ENCODE measurements around the gene FBXW7.

FBXW7 gene

DNA sequence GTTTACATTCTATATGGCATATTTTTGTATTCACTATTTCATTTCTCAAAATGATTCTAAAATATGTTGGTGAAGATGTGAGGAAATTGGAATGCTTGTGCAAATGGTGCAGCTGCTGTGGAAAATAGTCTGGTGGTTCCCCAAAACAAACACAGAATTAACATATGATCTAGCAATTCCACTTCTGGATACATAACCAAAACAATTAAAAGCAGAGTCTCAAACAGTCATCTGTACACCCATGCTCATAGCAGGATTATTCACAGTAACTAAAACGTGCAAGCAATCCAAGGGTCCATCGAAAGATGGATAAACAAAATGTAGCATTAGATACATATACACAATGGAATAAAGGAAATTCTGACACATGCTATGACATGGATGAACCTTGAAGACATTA is 204.8 kb downstream of the FBXW7 start:
- DNase-seq (ENCODE audit: low read depth in 2 of 2), result no peak

DNA sequence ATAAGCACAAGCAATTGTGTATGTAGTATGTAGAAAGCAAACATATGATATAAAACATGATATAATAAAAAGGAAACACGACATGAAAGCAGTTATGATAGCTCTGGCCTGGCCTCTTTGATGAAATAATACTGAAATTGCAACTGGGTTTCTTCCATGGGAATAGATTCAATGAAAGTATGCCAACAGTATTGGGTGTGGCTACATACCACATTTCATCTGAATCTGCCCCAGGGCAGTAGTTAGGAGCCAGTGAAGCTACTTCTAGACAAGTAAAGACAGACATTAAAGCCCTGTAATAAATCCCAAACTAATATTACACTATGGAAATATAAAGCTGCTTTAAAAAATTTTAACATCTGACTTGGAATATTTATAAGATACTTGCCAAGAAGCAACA is 207.3 kb downstream of the FBXW7 start:
- no peak for DNase-seq (ENCODE audit: low read depth in 2 of 2)

DNA sequence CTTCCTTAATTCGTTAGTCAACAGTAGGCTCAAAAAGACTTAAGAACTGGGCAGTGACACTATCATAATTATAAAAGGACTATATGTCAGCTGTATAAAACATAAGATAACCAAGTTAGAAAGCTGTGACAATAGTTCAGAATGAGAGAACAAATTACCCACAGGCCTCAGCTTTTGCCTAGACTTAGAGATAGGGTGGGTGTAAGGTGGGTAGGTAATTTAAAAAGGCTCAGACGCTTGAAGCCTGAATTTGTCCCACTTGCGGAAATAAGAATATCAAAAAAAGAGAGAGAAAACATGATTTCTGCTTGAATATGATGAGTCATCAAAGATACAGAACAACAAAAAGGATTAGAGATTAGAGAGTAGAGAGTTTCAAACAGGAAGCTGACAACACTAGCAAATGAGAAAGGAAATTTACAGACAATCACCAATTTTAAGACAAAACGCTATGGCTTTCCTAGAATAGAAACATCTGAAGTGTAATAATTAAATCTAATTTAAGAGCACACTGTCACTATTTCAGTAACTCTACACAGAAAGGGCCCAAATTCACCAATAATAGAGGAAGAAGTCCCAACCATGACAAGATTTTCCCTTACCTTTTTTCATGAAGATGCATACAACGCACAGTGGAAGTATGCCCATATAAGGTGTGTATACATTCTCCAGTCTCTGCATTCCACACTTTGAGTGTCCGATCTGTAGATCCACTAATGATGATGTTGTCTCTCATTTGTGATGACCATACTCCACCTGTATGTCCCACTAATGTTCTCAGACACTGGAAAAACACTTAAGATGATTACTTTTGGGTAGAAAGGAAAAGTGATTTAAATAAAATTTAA is 208.1 kb downstream of the FBXW7 start:
- DNase-seq (ENCODE audit: low read depth in 2 of 2), result no peak

DNA sequence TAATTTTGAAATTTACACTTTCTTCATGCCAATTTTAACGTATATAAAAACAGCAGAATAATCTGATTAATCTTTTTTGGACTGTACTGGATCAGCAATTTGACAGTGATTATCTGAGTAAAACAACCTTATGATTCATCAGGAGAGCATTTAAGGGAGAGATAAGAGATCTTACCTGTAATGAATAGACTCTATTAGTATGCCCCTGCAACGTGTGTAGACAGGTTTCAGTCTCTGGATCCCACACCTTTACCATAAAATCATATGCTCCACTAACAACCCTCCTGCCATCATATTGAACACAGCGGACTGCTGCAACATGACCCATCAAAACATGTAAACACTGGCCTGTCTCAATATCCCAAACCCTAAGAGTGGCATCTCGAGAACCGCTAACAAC is 210.1 kb downstream of the FBXW7 start:
- no peak for DNase-seq (ENCODE audit: low read depth in 2 of 2)

DNA sequence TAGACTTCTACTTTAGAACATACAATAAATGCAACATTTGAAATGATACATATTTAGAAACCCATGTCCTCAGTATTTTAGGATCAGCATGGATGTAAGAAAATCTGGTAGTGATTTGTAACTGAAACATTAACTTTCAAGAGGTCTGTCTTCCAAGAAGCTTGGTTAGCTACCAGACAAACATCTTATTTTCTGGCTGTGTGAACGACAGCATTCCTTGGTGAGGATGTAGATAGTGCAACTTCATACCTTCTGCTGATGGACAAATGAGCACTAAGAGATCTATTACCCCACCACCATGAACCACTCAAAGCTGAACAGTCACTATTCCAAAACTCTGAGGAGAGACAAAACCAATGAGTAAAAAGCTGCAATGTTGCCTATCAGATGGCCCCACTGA is 212.7 kb downstream of the FBXW7 start:
- no peak for DNase-seq (ENCODE audit: low read depth in 2 of 2)

DNA sequence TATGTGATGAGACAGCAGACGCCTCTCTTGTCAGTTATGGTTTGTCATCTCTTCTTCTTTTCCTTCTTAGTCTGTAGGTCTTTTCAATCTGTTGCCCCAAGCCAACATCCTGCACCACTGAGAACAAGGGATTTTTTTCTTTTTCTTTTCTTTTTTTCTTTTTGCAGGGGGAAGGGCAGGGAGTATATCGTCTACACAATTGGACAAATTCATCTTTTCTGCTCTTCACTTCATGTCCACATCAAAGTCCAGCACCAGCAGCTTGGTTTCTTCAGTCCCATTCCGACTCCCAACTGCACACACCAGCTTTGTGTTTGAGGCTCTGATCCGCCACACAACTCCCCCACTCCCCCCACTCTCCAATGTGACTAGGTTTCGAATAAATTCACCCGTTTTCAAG is 213.2 kb downstream of the FBXW7 start:
- DNase-seq (ENCODE audit: low read depth in 2 of 2), result no peak

DNA sequence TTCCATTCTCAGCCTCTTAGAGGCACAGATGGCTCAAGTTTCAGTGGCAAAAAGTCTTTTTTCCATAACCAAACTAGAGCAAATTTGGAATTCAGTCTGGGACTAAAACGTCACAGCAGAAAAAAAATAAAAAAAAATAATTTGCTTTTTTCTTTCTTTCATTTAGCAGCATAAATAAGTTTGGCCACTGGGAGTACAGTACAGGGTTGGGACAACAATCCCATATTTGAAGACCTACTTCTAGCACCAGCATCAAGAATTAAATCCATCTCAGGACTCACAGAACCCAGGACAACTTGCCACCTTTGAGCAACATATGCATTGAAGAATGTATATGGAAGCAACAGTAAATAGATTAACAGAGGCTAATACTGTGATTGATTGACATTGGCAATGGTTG is 214.0 kb downstream of the FBXW7 start:
- DNase-seq (ENCODE audit: low read depth in 2 of 2), result no peak

DNA sequence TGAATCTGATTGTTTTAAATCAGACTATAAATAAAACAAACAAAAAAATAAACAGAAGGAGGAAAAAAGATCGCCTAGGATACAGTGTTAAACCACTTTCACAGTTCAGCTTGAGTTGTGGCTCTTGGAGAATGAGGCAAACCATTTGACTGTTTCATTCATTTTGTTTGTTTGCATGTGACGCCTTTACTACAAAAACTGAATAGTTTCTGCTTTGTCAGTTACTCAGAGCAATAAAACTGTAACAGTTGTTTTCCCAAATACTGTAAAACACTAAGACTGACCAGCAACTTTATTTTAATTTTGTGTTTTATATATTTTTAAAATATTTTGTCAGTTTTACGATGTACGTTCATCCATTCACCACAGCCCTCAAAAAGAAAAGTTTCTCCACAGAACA is 214.5 kb downstream of the FBXW7 start:
- no peak for DNase-seq (ENCODE audit: low read depth in 2 of 2)

DNA sequence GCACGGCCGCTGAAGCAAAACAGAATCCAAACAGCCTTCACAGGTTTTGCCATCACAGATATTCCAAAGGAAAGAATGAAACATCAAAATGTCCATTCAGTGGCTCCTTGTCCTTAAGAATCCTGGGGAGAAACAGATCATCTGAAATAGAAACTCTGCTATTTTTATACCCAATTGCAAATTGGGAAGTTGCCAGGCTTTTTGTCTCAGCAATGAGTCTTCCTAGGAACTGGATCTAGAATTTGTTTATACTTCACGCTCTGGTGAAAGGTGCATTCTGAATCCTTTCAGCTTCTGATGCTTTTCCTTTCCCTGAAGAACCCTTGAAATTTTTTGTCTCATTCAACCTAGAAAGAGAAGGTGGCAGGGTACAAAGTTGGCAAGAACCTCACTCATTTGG is 218.9 kb downstream of the FBXW7 start:
- no peak for DNase-seq (ENCODE audit: low read depth in 2 of 2)

DNA sequence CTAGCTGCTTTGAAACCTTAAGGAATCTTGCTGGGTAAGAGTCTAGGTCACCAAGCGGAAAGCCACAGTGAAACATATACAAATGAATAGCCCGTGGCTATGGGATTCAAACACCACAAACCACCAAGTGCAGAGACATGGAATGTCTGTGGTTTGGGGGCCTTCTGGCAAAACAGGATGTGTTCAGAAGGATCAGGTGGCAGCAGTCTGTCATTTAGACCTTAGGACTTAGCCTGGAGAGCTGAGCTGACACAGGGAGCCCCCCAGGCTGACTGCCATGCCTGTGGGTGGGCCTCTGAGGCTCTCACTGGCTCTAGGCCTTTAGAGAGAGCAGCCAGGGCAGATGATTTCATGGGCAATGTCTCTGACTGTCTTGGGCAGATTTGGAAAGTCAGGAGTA is 225.6 kb downstream of the FBXW7 start:
- DNase-seq (ENCODE audit: low read depth in 2 of 2), result no peak

DNA sequence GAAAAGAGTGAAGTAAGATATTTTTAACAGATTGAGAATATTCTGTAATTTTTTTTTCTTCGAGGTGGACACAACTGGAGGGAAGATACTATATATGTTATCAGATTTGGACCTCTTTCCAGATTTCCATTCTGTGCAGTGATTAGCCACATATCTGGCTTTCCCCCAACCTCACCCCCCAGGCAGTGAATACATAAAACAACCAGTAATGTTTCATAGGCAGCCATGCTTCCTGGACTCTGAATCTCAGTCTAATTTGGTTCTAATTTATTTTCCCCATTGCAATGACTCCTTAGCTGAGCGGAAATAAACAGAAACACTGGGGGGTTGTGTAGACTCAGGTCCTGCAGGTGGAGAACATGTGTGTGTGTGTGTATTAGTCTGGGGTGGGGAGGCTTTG is 226.5 kb downstream of the FBXW7 start:
- DNase-seq (ENCODE audit: low read depth in 2 of 2), result no peak

DNA sequence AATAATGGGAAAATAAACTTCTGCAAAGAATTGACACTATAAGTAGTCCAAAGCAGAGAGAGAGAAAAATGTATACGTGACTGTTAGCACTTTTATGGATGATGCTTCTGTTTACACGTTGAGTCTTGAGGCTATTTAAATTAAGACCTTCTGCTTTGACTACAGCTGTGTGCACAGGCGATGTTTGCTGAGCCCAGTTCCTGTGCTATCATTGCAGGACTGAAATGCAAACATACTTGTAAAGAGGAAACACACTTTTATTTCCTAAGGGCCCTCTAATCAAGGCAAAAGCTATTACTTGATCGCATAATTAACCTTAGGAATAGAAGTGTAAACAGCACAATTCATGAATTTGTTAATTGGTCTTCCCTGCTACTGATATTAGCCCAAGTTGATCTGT is 226.9 kb downstream of the FBXW7 start:
- no peak for DNase-seq (ENCODE audit: low read depth in 2 of 2)

DNA sequence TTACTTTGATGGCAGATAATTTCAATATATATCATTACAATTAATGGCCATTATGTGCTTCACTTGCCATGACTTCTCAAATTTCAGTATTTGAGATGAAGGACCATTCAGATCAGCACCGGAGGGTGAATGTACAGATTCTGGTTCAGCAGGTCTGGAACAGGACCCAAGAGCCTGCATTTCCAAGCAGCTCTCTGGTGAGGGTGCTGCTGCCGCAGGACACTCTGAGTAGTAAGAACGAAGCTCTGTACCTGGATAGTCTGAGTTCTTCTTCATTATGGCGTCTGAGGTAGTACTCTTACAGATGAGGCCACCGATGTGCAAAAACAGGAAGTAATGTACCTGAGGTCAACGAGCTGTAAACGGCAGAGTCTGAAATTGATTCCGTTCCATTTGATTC is 228.2 kb downstream of the FBXW7 start:
- no peak for DNase-seq (ENCODE audit: low read depth in 2 of 2)

DNA sequence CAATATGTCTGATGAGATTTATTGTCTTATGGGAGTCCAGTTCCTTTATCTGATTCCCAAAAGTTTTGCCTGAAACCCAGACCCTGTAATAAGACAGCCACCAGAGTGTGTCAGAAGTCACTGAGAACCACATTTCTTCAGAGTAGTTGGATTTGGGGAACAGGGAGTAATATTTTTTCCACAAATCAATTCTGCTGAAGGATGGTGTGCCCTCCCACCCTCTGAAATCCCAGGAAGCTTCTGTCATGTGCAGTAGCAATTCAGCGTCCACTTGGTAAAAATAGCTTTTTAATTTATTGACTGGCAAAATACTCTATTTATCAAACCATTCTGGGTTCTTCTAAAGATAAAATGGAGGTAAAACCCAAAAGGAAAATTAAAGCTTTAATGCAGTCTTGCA is 229.4 kb downstream of the FBXW7 start:
- DNase-seq (ENCODE audit: low read depth in 2 of 2), result no peak

DNA sequence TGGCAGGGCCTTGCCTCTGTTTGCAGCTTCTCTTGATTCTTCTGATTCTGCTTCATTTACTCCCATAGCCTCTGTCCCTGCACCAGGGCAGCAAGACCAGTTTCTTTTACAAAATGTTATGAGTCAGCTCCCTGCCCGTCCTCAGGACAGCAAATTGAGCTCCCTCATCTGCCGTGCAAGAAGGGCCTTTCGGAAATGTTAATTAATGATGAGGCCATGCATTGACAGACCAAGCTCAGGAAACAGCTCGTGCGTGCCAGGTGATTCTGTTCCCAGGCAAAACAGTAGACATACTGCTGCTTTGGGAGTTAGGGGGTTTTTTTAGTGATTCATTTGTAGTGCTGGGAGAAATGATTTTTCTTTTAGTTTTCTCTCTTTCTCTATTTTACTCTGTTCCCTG is 231.7 kb downstream of the FBXW7 start:
- no peak for DNase-seq (ENCODE audit: low read depth in 2 of 2)

DNA sequence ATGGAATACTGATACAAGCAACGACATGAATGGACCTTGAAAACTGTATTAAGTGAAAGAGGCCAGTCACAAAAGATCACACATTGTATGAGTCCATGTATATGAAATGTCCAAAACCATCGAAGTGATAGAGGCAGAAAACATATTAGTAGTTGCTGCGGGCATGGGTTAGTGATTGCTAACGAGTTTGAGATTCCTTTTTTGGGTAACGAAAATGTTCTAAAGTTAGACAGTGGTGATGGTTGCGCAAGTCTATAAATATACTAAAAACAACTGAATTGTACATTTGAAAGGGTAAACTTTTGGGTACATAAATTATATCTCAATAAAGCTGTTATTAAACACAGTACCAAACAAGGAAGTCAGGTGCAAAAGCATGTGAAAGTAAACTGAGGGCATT is 234.5 kb downstream of the FBXW7 start:
- DNase-seq (ENCODE audit: low read depth in 2 of 2), result no peak

DNA sequence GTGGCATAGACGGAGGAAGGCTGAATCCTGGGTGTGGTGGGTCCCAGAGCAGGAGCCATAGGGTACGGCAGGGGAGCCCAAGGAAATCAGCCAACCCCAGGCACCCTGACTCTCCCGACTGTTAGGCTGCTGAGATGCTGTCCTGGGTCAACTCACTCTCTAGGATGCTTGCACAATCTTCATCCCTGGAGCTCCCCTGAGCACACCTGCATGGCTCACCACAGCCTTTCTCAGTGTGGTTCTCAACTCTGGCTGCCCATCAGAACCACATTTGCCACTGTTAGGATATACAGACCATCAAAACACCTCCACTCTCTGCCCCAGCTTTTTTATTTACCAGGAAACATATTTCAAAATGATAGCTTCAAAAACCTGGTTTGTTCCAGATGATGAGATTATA is 236.3 kb downstream of the FBXW7 start:
- DNase-seq (ENCODE audit: low read depth in 2 of 2), result no peak

DNA sequence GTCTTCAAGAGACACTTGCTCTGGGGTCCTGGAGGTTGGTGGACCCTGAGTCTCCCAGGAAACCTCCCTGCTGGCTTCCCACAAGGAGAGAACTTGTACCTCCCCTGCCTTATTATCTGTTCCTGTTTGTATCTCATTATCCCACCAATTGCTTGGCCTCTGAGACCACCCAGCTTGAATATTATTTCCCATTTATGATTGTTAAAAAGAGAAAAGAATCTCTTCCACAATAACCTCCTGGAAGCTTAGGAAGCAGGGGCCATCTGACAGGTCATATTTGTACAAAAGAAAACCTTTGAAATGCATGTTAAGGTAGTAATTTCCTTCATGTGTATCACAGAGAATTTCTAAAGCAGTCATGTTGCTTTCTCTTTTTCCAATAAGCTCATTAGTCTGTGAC is 239.5 kb downstream of the FBXW7 start:
- no peak for DNase-seq (ENCODE audit: low read depth in 2 of 2)

DNA sequence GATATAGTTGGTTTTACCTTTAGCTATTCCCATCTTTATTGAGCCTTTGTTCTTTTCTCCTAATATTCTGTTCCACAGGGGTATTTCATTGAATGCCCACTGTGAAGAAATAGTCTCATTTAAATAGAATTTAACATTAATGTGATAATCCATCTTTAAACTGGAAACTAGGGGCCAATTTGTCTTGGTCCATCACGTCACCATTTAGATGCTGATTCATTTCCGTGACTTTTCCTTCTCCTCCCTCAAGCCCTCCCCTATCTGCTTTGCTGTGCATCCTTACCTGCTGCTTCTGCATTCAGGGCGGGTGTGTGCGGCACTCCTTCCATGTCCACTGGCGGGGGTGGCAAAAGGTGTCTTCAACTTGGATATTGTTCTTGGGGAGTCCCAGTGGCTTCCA is 241.1 kb downstream of the FBXW7 start:
- no peak for DNase-seq (ENCODE audit: low read depth in 2 of 2)

DNA sequence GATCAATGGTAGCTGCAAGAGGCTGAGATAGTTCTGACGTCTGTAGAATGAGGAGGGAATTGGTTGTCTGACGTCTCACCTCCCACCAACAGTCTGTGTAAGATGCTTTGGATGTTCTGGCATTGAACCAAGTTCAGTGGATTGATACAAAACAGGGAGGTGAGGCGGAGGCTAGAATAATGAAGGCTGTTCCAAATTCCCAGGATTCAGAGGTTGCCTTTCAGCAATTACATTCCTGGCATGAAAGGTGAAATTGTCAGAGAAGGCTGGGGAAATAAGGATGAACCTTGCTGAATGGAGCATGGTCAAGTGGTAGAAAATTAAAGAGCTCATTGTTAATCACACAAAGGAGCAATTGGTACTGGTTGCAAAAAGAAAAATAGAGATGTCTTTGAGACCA is 241.6 kb downstream of the FBXW7 start:
- DNase-seq (ENCODE audit: low read depth in 2 of 2), result no peak

DNA sequence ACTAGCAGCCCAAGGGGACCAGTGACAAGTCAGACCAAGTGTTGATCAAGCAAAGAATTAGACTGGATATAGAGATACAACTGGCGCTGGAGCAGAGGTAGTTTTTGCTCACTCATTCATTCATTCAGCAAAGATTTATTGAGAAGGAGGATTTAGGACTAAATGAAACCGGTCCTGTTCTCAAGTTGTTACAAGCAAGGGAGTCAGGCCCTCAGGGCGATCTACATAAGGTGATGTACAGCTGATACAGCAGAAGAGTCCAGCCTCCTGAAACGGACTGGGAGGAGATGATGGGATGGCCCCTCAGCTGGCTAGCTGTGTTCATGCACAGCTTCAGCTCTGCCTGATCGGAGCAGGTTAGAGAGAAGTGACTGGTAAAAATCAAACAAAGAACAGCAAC is 242.4 kb downstream of the FBXW7 start:
- no peak for DNase-seq (ENCODE audit: low read depth in 2 of 2)

DNA sequence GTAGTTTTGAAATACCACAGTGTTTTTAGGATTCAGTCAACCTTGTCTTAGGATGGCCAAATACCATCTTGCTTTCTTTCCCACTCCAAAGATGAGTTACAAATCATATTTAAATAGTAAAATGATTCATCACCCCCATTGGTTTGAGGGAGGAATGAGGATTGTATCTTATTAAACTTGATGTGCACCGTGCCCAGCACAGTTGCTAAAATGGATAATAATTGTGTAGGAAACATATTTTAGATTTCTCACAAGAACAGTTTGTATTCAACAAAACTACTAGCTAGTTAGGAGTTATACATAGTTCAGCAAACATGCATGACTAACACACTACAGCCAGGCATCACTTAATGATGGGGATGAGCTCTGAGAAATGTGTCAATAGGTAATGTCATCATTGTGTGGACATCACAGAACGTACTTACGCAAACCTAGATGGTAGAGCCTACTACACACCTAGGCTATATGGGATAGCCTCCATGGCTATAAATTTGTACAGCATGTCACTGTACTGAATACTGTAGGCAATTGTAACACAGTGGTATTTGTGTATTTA is 245.4 kb downstream of the FBXW7 start:
- no peak for DNase-seq (ENCODE audit: low read depth in 2 of 2)

DNA sequence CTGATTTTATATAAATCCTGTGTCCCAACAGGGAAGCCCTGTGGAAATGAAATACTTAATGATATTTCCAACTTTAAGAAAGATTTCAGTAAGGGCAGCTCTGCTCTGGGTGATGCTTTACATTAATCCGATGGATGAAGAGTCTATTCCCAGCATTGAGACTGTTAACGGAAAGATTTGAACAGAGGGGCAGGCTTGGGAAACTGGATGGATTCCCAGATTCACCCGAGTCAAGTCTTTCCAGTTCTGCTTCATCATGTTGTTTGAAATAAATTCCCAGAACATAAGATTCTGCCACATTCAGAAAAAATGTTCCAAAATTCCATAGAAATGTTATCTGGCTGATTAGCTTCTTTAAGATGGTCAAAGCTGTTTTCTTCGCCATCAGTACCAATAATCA is 246.0 kb downstream of the FBXW7 start:
- DNase-seq (ENCODE audit: low read depth in 2 of 2), result no peak

DNA sequence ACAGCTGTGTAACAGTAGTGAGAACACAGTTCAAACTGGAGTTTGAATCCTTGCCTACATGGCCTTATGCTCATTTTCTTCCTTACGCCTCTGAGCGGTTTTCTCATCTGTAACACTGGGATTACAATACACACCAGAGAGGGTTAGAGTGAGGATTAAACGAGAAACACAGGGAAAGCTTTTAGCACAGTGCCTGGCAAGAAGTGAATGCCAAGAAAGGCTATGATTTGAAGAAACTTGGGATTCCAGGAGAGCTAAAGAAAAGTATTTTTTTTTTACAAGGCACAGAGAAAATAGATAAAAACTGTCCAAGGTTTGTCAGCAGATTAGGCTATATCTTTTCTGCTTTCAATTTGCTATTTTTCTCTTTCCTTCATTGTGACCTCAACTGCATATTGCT is 246.4 kb downstream of the FBXW7 start:
- DNase-seq (ENCODE audit: low read depth in 2 of 2), result no peak
